GM18858 (cell line): ENCODE measurements around the gene ANKRD44.

Source experiments
- ATAC-seq: cut with Tn5 transposase; IDR thresholded peaks from one replicate; pipeline ENCODE4 v1.9.1; 2021; ENCODE audit not compliant: unreplicated experiment

The ANKRD44 gene

GRCh38 chr2:197264332-197264731 lies 46.2 kb downstream of the ANKRD44 start:
- no peak for ATAC-seq

GRCh38 chr2:197263077-197263476 lies 47.5 kb downstream of the ANKRD44 start:
- ATAC-seq = no peak

- ATAC-seq = peak; percentile 56
Measured at GRCh38 chr2:197261808-197262226, 48.8 kb downstream of the ANKRD44 start.

- no peak for ATAC-seq
Measured at GRCh38 chr2:197259470-197259999, 51.0 kb downstream of the ANKRD44 start.

GRCh38 chr2:197258580-197258979 lies 52.0 kb downstream of the ANKRD44 start:
- ATAC-seq = no peak

GRCh38 chr2:197256547-197257170 lies 53.9 kb downstream of the ANKRD44 start:
- ATAC-seq = no peak

GRCh38 chr2:197256021-197256420 lies 54.6 kb downstream of the ANKRD44 start:
- ATAC-seq = no peak

GRCh38 chr2:197255543-197255942 lies 55.0 kb downstream of the ANKRD44 start:
- ATAC-seq = peak; percentile 86

GRCh38 chr2:197254776-197255530 lies 55.6 kb downstream of the ANKRD44 start:
- ATAC-seq = peak; percentile 25

GRCh38 chr2:197251576-197251975 lies 59.0 kb downstream of the ANKRD44 start:
- no peak for ATAC-seq

- no peak for ATAC-seq
Measured at GRCh38 chr2:197251163-197251562, 59.4 kb downstream of the ANKRD44 start.

GRCh38 chr2:197250084-197250397 lies 60.5 kb downstream of the ANKRD44 start:
- ATAC-seq = no peak

- no peak for ATAC-seq
Measured at GRCh38 chr2:197249381-197250083, 61.0 kb downstream of the ANKRD44 start.

- ATAC-seq = peak; percentile 48
Measured at GRCh38 chr2:197248623-197249022, 62.0 kb downstream of the ANKRD44 start.

GRCh38 chr2:197248001-197248401 lies 62.6 kb downstream of the ANKRD44 start:
- no peak for ATAC-seq

- ATAC-seq = no peak
Measured at GRCh38 chr2:197247083-197247482, 63.5 kb downstream of the ANKRD44 start.

GRCh38 chr2:197245829-197246804 lies 64.5 kb downstream of the ANKRD44 start:
- ATAC-seq = no peak

GRCh38 chr2:197244349-197244748 lies 66.2 kb downstream of the ANKRD44 start:
- ATAC-seq = no peak

- ATAC-seq = no peak
Measured at GRCh38 chr2:197242719-197243118, 67.9 kb downstream of the ANKRD44 start.

GRCh38 chr2:197241596-197241995 lies 69.0 kb downstream of the ANKRD44 start:
- ATAC-seq = no peak

GRCh38 chr2:197241153-197241552 lies 69.4 kb downstream of the ANKRD44 start:
- ATAC-seq = no peak
